Daoy (cell line): Measurements from ENCODE around the gene EXOSC1. TPM values are rescaled to one million over a fixed set of nuclear protein-coding genes. Genes with fewer than 3 reads are reported as not detected.
"Not testable (repeated sequence)": the region's sequence is repeated elsewhere in the genome, so short reads cannot be mapped to it uniquely, and the experiment has no call there.

Source experiments
- DNase-seq: peaks from one replicate; pipeline ENCODE4 v3.0.0-alpha.2; 2015; ENCODE audit warnings: low read depth
- total RNA-seq: library from RNA; depleted of rRNA; stranded (reverse); fragments of >200 nt; shearing (Covaris generic); gene quantifications from 2 replicates; pipeline ENCODE4 v1.2.3, GENCODE V29; 2014; rRNA removed

EXOSC1 gene
- total RNA-seq, 1 experiment from 2014 or later = 49.1 TPM

GRCh38 chr10:97408496-97408992, 37.3 kb downstream of the EXOSC1 start:
- DNase-seq = no peak

GRCh38 chr10:97407952-97408248, 37.9 kb downstream of the EXOSC1 start:
- no peak for DNase-seq

GRCh38 chr10:97407211-97407951, 38.4 kb downstream of the EXOSC1 start:
- peak; percentile 63 for DNase-seq

- DNase-seq = not testable (repeated sequence)
These were observed 39.3 kb downstream of the EXOSC1 start for GRCh38 chr10:97406483-97406882.

- no peak for DNase-seq
These were observed 39.7 kb downstream of the EXOSC1 start for GRCh38 chr10:97406064-97406463.

GRCh38 chr10:97404044-97404443, 41.8 kb downstream of the EXOSC1 start:
- no peak for DNase-seq

- DNase-seq = no peak
These were observed 44.3 kb downstream of the EXOSC1 start for GRCh38 chr10:97401455-97401919.

GRCh38 chr10:97400665-97401454, 44.9 kb downstream of the EXOSC1 start, which contains the start of gene RRP12:
TSS of gene RRP12 (minus strand) at chr10:97401340. CDS start at chr10:97401231, 109 bp downstream.
- peak; percentile 95 for DNase-seq

- DNase-seq = peak; percentile 76
These were observed 45.8 kb downstream of the EXOSC1 start for GRCh38 chr10:97399843-97400545.

GRCh38 chr10:97396056-97396455, 49.8 kb downstream of the EXOSC1 start:
- no peak for DNase-seq

- DNase-seq = no peak
These were observed 52.7 kb downstream of the EXOSC1 start for GRCh38 chr10:97393034-97393573.

GRCh38 chr10:97390091-97390490, 55.7 kb downstream of the EXOSC1 start:
- DNase-seq = no peak

GRCh38 chr10:97388152-97388551, 57.7 kb downstream of the EXOSC1 start:
- DNase-seq = no peak

Other genes starting within 250 kb of the EXOSC1 start
- 9.8 and 11.4 TPM in 2 replicates for gene ARHGAP19, start 153.4 kb downstream of the EXOSC1 start, total RNA-seq
- gene FRAT1, start 126.7 kb downstream of the EXOSC1 start, total RNA-seq = 1.3 and 2.2 TPM in 2 replicates
- 12.7 and 13.8 TPM in 2 replicates for gene FRAT2, start 111.3 kb downstream of the EXOSC1 start, total RNA-seq
- 78.4 and 78.6 TPM in 2 replicates for gene RRP12, start 44.7 kb downstream of the EXOSC1 start, total RNA-seq
- 506 and 508 TPM in 2 replicates for gene PGAM1, start 19.8 kb downstream of the EXOSC1 start, total RNA-seq
- gene ZDHHC16, start 169 bp upstream of the EXOSC1 start, total RNA-seq = 29.8 and 38.1 TPM in 2 replicates
- 53.3 and 70.5 TPM in 2 replicates for gene MMS19, start 52.4 kb upstream of the EXOSC1 start, total RNA-seq
- 8.2 and 8.3 TPM in 2 replicates for gene UBTD1, start 52.9 kb upstream of the EXOSC1 start, total RNA-seq
- not detected in 2 replicates for gene ANKRD2, start 126.8 kb upstream of the EXOSC1 start, total RNA-seq
- gene HOGA1, start 138.4 kb upstream of the EXOSC1 start, total RNA-seq = not detected in 2 replicates
- gene C10orf62, start 143.7 kb upstream of the EXOSC1 start, total RNA-seq = not detected in 2 replicates
- gene MORN4, start 187.5 kb upstream of the EXOSC1 start, total RNA-seq = 1.6 and 3.4 TPM in 2 replicates
- 14.5 and 16.4 TPM in 2 replicates for gene PI4K2A, start 194.7 kb upstream of the EXOSC1 start, total RNA-seq
- 4.4 and 5.7 TPM in 2 replicates for gene AVPI1, start 241.2 kb upstream of the EXOSC1 start, total RNA-seq